Measurements from ENCODE around the gene MBTPS1.

GRCh38 chr16:84068041-84068440, 48.7 kb downstream of the MBTPS1 start:
- TF ChIP-seq CTCF (IDR thresholded peaks at IDR 0.05) (no peak), POLR2A (IDR thresholded peaks at IDR 0.05) (no peak)

All from thyroid gland (tissue), 4 donors.